NCI-H2227 (cell line): Measurements from ENCODE around the gene NUB1.

Experiments used
- DNase-seq: peaks from one replicate; lab custom pipeline; 2025; ENCODE audit not compliant: unreplicated experiment; lab: John Stamatoyannopoulos, UW

Gene NUB1

DNA sequence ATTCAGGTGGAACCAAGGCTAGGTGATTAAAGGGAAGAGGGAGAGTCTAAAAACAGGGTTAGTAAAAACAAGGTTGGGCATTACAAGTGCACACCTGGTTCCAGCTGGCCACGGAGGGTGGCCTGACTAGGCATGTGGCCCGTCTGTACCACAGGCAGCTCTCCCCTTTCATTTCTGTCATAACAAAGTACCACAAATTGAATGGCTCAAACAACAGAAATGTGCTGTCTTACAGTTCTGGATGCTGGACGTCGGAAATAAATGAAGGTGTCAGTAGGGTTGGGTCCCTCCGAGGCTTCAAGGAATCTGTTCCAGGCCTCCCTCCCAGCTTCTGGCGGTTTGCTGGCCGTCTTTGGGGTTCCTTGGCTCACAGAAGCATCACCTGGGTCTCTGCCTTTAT is 81.6 kb downstream of the NUB1 start:
- DNase-seq = no peak

DNA sequence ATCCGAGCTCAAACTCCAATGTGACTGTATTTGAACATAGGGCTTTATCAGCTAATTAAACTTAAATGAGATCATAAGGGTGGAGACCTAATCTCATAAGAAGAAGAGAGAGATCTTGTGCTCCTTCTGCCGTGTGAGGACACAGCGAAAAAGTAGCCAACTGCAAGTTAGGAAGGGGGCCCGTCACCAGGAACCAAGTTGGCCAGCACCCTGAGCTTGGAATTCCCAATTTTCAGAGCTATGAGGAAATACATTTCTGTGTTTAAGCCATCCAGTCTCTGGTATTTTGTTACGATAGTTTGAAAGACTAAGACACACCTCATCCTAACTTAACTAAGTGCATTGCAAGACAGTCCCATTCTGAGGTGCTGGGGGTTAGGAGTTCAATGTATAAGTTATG is 82.3 kb downstream of the NUB1 start:
- no peak for DNase-seq

DNA sequence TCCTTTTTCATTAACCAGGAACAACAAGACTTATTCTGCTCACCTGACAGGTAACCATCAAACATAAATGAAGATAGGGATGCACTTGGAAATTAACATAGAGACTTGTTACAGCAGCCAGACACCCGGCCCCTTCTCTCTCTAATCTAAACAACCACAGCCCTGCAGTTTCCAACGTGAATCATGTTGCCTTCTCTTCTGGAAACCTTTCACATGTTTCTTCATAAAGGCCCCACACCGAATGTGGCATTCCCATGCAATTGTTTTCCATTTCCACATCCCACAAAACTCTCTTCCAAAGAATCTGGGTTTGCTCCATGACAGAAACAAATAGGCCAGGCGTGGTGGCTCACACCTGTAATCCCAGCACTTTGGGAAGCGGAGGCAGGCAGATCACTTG is 83.2 kb downstream of the NUB1 start:
- no peak for DNase-seq

DNA sequence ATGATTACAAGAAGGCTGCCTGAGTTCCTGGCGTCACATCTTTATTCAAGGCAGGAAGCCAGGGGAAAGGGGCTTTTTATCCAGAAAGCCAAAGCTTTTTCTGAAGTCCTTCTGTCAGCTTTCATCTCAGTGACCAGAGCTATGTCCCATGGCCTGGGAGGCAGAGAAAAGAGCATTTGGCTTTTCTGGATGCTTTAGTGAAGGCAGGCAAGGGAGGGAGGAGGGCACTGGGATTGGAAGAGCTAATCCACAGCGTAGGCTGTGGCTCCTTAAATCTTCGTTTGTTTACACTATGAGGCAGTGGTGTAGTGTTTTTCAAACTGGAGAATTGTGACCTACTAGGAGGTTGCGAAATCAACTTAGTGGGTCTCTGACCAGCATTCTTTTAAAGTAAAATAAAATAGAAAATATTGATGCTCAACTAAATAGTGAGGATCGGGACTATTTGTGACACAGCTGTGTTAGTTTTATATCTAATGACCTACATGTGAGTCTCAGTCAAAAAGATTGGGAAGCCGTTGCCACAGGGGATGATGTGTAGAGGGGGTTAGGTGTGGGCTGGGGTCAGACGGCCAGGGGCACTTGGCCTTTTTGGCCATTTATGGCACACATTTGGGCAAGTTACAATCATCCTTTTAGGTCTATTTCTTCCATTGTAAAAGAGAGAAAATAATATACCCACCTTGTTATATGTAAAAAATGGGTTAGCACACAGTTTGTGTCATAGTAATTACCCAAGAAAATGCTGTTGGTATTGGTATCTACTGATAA is 84.2 kb downstream of the NUB1 start:
- DNase-seq = no peak

DNA sequence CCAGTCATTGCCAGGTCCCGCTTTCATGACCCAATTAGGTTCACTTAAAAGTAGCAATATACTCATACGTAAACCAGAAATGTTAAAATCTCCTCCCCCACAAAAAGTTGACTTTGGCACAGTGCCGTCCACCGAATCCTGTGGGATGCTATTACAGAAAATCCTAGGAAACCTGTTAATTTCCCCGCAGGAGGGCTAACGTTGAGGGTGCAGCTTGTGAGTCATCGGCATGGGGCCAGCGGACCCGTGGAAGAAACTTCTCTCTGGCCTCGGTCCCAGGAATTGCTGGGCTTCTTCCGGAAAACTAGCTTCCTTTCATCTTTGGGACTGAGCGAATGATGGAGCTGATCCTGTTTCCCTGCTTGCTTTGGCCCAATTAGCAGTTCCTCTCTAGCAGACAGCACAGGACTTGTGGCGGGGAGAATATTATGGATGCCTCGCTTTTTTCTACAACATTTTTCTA is 84.9 kb downstream of the NUB1 start:
- DNase-seq = no peak

DNA sequence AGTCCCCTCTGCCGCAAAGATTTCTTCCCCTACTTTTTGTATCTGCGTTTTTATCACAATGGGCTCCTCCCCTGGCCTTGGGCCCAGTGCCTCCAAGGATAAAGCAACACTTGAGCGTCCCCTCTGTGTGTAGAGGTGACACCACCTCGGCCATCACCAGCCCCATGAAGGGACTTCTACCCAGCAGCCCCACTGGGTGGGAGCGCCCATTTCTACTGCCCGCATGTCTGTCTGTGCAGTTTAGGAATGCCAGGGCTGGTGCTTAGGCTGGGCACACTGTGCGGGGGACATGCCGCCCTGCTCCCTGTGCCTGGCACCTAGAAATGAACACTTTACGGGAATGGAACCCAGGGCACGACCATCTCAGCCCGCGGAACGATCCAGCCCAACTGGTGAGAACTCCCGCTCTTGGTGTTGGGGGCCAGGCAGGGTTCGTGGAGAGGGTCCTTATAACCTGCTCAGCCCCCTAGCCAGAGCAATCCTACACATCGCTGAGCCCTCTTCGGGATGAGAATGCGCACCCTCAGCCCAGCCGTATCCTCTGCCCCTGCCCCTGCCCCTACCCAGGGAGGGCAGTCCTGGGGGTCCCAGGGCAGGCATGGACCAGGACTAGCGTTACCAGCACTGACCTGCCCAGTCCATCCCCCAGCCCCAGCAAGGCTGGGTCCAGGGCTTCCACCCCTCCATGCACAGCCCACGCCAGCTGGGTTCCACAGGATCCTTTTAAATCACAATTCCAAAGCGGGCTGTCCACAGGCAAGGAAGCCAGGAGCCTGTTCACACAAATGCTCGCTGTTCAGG is 85.5 kb downstream of the NUB1 start:
- DNase-seq = no peak

DNA sequence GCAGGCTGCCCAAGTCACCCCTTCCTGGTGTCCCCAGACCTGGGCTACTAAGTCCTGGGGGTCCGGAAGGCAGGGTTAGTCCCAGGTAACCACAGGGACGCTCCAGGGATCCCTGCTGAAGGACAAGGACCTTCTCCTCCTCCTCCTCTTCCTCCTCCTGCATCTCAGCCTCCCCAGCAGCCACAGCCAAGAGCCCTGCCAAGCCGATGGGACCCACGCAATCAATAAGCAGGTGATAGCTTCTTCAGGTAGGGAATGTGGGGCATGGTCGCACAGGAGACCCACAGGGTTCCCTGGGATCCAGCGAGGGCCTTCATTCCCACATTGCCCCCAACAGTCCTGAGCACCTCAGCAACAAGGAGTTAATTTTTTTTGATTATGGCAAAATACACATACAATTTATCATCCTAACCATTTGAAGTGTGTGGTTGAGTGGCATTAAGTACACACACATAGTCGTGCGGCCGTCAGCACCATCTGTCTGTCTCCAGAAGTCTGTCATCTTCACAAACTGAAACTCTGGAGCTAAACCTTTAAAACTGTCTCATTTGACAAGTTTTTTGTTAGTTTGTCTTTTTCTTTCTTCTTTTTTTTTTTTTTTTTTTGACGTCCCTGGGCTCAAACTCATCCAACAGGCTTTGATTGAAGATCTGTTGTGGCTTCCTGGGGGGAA is 86.2 kb downstream of the NUB1 start:
- DNase-seq = no peak
